H1 (cell line): ENCODE measurements around the gene SLC39A10. TPM values are rescaled to one million over a fixed set of nuclear protein-coding genes. Genes with fewer than 3 reads are reported as not detected.

ENCODE experiments used
- CTCF ChIA-PET: fragments of 300-600 bp; sonication (Branson Sonifier 250); formaldehyde crosslinking; loops from one replicate; lab custom pipeline; 2021; ENCODE audit not compliant: partially characterized antibody; lab: Charles Lee
- POLR2A ChIA-PET: fragments of 300-600 bp; sonication (Branson Sonifier 250); formaldehyde crosslinking; loops from one replicate; lab custom pipeline; 2021; ENCODE audit warnings: inconsistent platforms; ENCODE audit not compliant: partially characterized antibody; lab: Charles Lee
- DNase-seq, 2 experiments: peaks; one replicate each; pipeline versions ENCODE4 v3.0.0 to v3.0.0-alpha.2; 2010 to 2022; ENCODE audit warnings: low spot score in 2 of 2, low read depth in 1 of 2, mixed read lengths in 1 of 2
- FAIRE-seq: peaks from 2 replicates; lab custom pipeline; 2011; peaks lifted over from hg19 to GRCh38; lab: Jason Lieb, UNC
- H2AFZ ChIP-seq: 2 replicates; pipeline ENCODE4 v1.8.1; 2012; ENCODE audit warnings: low read length, inconsistent platforms
- H2AK5ac ChIP-seq: 2 replicates; pipeline ENCODE4 v1.6.1; 2013; ENCODE audit warnings: low read depth, low read length
- H2BK120ac ChIP-seq: replicated peaks from 2 replicates; pipeline ENCODE3; 2013; ENCODE audit warnings: low read depth, low read length, inconsistent platforms
- H2BK12ac ChIP-seq: 2 replicates; pipeline ENCODE4 v1.6.1; 2013; ENCODE audit warnings: low read depth, low read length
- H2BK15ac ChIP-seq: 2 replicates; pipeline ENCODE4 v1.6.1; 2013; ENCODE audit warnings: low read length
- H2BK20ac ChIP-seq: 2 replicates; pipeline ENCODE4 v1.6.1; 2013; ENCODE audit warnings: low read length
- H2BK5ac ChIP-seq: 2 replicates; pipeline ENCODE4 v1.6.1; 2013; ENCODE audit warnings: low read depth, low read length
- H3K14ac ChIP-seq: 2 replicates; pipeline ENCODE4 v1.6.1; 2013; ENCODE audit warnings: inconsistent platforms; ENCODE audit not compliant: insufficient read length
- H3K18ac ChIP-seq: 2 replicates; pipeline ENCODE4 v1.6.1; 2013; ENCODE audit warnings: low read length; ENCODE audit errors: extremely low read depth
- H3K23ac ChIP-seq: 2 replicates; pipeline ENCODE4 v1.6.1; 2013; ENCODE audit warnings: inconsistent platforms; ENCODE audit not compliant: insufficient read length
- H3K23me2 ChIP-seq: 2 replicates; pipeline ENCODE4 v1.6.1; 2013; ENCODE audit warnings: low read depth, low read length
- H3K27ac ChIP-seq: 2 replicates; pipeline ENCODE4 v1.6.1; 2011; ENCODE audit warnings: low read depth, low read length, inconsistent platforms
- H3K27me3 ChIP-seq, 4 experiments: replicated peaks in 1 of 4; 1 replicate in 1 of 4; 2 replicates in 3 of 4; pipeline versions ENCODE4 v1.6.1 to v1.8.1; 2011 to 2013; ENCODE audit warnings: low read length in 3 of 4, mild to moderate bottlenecking in 3 of 4, inconsistent platforms in 2 of 4, mixed read lengths in 2 of 4, moderate library complexity in 1 of 4; ENCODE audit not compliant: control insufficient read depth in 3 of 4, insufficient read depth in 3 of 4; ENCODE audit errors: extremely low read depth in 1 of 4
- H3K36me3 ChIP-seq, 4 experiments: 2 replicates each; pipeline versions ENCODE4 v1.6.1 to v1.8.1; 2011 to 2013; ENCODE audit warnings: mild to moderate bottlenecking in 4 of 4, low read length in 3 of 4, moderate library complexity in 2 of 4, control low read depth in 1 of 4, inconsistent platforms in 1 of 4; ENCODE audit not compliant: insufficient read depth in 4 of 4, control insufficient read depth in 2 of 4
- H3K4ac ChIP-seq: replicated peaks from 2 replicates; pipeline ENCODE3; 2013; ENCODE audit warnings: low read length, low read depth, mixed read lengths, inconsistent platforms; ENCODE audit not compliant: insufficient read length
- H3K4me1 ChIP-seq, 4 experiments: replicated peaks in 1 of 4; 1 replicate in 1 of 4; 2 replicates in 3 of 4; pipeline versions ENCODE4 v1.6.1 to v1.8.1; 2011 to 2013; ENCODE audit warnings: low read length in 3 of 4, inconsistent platforms in 2 of 4, mixed read lengths in 1 of 4; ENCODE audit not compliant: insufficient read depth in 4 of 4, control insufficient read depth in 3 of 4
- H3K4me2 ChIP-seq, 2 experiments: 2 replicates each; pipeline versions ENCODE4 v1.6.1 to v1.8.1; 2011 to 2013; ENCODE audit warnings: low read depth in 2 of 2, low read length in 2 of 2, control low read depth in 1 of 2, inconsistent platforms in 1 of 2, mild to moderate bottlenecking in 1 of 2; ENCODE audit not compliant: insufficient read depth in 1 of 2
- H3K4me3 ChIP-seq, 4 experiments: fragments of 200-600, 300-600 bp in 1 of 4; sonication (generic), shearing (Covaris generic), sonication (Bioruptor Twin) in 1 of 4; 2 replicates each; pipeline versions ENCODE4 v1.5.1 to v1.8.1; 2011 to 2016; ENCODE audit warnings: low read length in 4 of 4, low read depth in 3 of 4, control low read depth in 2 of 4, inconsistent platforms in 2 of 4, mild to moderate bottlenecking in 2 of 4, mixed read lengths in 1 of 4, moderate library complexity in 1 of 4; ENCODE audit not compliant: insufficient read depth in 2 of 4; ENCODE audit errors: extremely low read depth in 1 of 4
- H3K56ac ChIP-seq: replicated peaks from 2 replicates; pipeline ENCODE3; 2013; ENCODE audit warnings: low read depth, mild to moderate bottlenecking, mixed read lengths, low read length, inconsistent platforms; ENCODE audit not compliant: insufficient read length
- H3K79me1 ChIP-seq: 2 replicates; pipeline ENCODE4 v1.6.1; 2013; ENCODE audit warnings: low read depth, low read length, control low read depth
- H3K79me2 ChIP-seq, 2 experiments: 2 replicates each; pipeline versions ENCODE4 v1.6.1 to v1.8.1; 2012 to 2013; ENCODE audit warnings: low read length in 2 of 2, mild to moderate bottlenecking in 2 of 2, inconsistent platforms in 1 of 2; ENCODE audit not compliant: insufficient read depth in 2 of 2, control insufficient read depth in 1 of 2
- H3K9ac ChIP-seq, 4 experiments: replicated peaks in 1 of 4; 1 replicate in 1 of 4; 2 replicates in 3 of 4; pipeline versions ENCODE4 v1.6.1 to v1.8.1; 2011 to 2013; ENCODE audit warnings: low read depth in 3 of 4, low read length in 3 of 4, control low read depth in 2 of 4, mild to moderate bottlenecking in 2 of 4, moderate library complexity in 2 of 4, inconsistent platforms in 1 of 4; ENCODE audit errors: extremely low read depth in 1 of 4
- H3K9me3 ChIP-seq, 2 experiments: 2 replicates each; pipeline versions ENCODE4 v1.6.1 to v1.8.1; 2012 to 2013; ENCODE audit warnings: mild to moderate bottlenecking in 2 of 2, moderate library complexity in 2 of 2, control low read depth in 1 of 2, inconsistent platforms in 1 of 2, low read depth in 1 of 2, low read length in 1 of 2, mixed read lengths in 1 of 2; ENCODE audit not compliant: insufficient read depth in 2 of 2
- H4K20me1 ChIP-seq, 2 experiments: replicated peaks in 1 of 2; 2 replicates each; pipeline versions ENCODE3 to v1.8.1; 2011 to 2013; ENCODE audit warnings: inconsistent platforms in 2 of 2, low read length in 2 of 2, mild to moderate bottlenecking in 1 of 2; ENCODE audit not compliant: insufficient read depth in 2 of 2, control insufficient read depth in 1 of 2
- H4K5ac ChIP-seq: 2 replicates; pipeline ENCODE4 v1.6.1; 2013; ENCODE audit warnings: low read length, low read depth, mixed read lengths, inconsistent platforms; ENCODE audit not compliant: insufficient read length
- H4K8ac ChIP-seq: 2 replicates; pipeline ENCODE4 v1.8.0; 2013; ENCODE audit warnings: mild to moderate bottlenecking, moderate library complexity, low read length, inconsistent platforms; ENCODE audit not compliant: insufficient read depth; ENCODE audit errors: extremely low read depth
- H4K91ac ChIP-seq: replicated peaks from 2 replicates; pipeline ENCODE3; 2013; ENCODE audit warnings: low read length, mixed read lengths, inconsistent platforms; ENCODE audit not compliant: insufficient read length
- TBP ChIP-seq: IDR thresholded peaks from 2 replicates; pipeline ENCODE4 v1.6.1; 2011; ENCODE audit warnings: low read depth, low read length, improper control_type of control experiment
- WGBS, 2 experiments: shearing (Covaris generic) in 1 of 2; methylation state at CpG; one replicate each; pipeline versions ENCODE4 v1.1.6 to v1.1.7; 2013 to 2015; ENCODE audit warnings: low lambda C conversion rate in 2 of 2, mixed read lengths in 2 of 2, inconsistent platforms in 1 of 2, low coverage in 1 of 2, missing lambda C conversion rate in 1 of 2; ENCODE audit not compliant: insufficient replicate concordance in 2 of 2, insufficient coverage in 1 of 2, insufficient read length in 1 of 2; ENCODE audit errors: extremely low coverage in 1 of 2, missing lambda C conversion rate in 1 of 2; 5-methylcytosine and 5-hydroxymethylcytosine counted together
- polyA plus RNA-seq, 7 experiments: library from polyadenylated mRNA; depleted of rRNA in 3 of 7; stranded (reverse) in 5 of 7; unstranded in 2 of 7; fragments of >200 nt in 5 of 7; fragments of 200-250 nt in 2 of 7; gene quantifications; 1 replicate in 5 of 7; 2 replicates in 1 of 7; 4 replicates in 1 of 7; pipeline versions ENCODE4 v1.2.1 to v1.2.3, GENCODE V29; 2011 to 2013; ENCODE audit warnings: missing spikeins in 2 of 7, mixed read lengths in 2 of 7
- total RNA-seq: library from RNA; stranded (reverse); fragmentation: NEBNext Ultra II Directional; extraction: Animal tissue kit (Norgen Biotek cat#: 25700); gene quantifications from 2 replicates; pipeline ENCODE4 v1.2.1, GENCODE V29; 2021

SLC39A10 gene
- total and polyA plus RNA-seq, 2 of the 8 experiments (the other 6 are each of a cell fraction or from before 2014, with no cell fraction given): 68.1 to 234 TPM

GRCh38 chr2:195709901-195710806 lies 53.1 kb downstream of the SLC39A10 start:
- no peak overlapping the region for H3K27ac ChIP-seq
- no peak overlapping the region for H2BK120ac ChIP-seq
- no peak overlapping the region for H2BK5ac ChIP-seq
- H3K4me1 ChIP-seq: no peaks in the 10 kb centered on the region
- H4K5ac ChIP-seq: no peak overlapping the region
- H3K79me1 ChIP-seq: no peaks in the 10 kb centered on the region
- peaks cover 0 to 18% of the 10 kb centered on the region in 2 experiments; a peak in 2 of 4 replicates for H3K79me2 ChIP-seq
- H4K91ac ChIP-seq: no peak overlapping the region
- no peak overlapping the region for H2AFZ ChIP-seq
- no peak overlapping the region for H3K14ac ChIP-seq
- no peaks in the 10 kb centered on the region for H3K9me3 ChIP-seq
- H4K20me1 ChIP-seq: peaks cover 1 to 2% of the 10 kb centered on the region in 2 experiments
- DNase-seq: no peak
- no peak for FAIRE-seq
- H3K4me2 ChIP-seq: no peak overlapping the region
- no peak overlapping the region for H2BK12ac ChIP-seq
- H2BK15ac ChIP-seq: no peak overlapping the region
- H3K4ac ChIP-seq: no peak overlapping the region
- H3K23ac ChIP-seq: no peak overlapping the region
- no peak for TF ChIP-seq TBP
- H2BK20ac ChIP-seq: no peak overlapping the region
- CTCF ChIA-PET: interaction anchor here (1.3 to 1.6 kb wide), 2 partner anchors 50 to 358 kb away, joined by 3 to 4 read pairs; partner anchors contain the start of gene DNAH7
- H3K27me3 ChIP-seq: no peaks in the 10 kb centered on the region
- 97% methylated on average over 2 of the region's 2 CpGs; no CpG with 5 or more reads in 1 of the 2 experiments for WGBS, 2 experiments
- no peak overlapping the region for H3K56ac ChIP-seq
- H3K23me2 ChIP-seq: no peaks in the 10 kb centered on the region
- H3K4me3 ChIP-seq: no peak overlapping the region
- no peak overlapping the region for H4K8ac ChIP-seq
- H3K36me3 ChIP-seq: peaks cover 4 to 41% (median 9%) of the 10 kb centered on the region in 4 experiments; a peak in 7 of 8 replicates
- no peak overlapping the region for H3K18ac ChIP-seq
- POLR2A ChIA-PET: no interaction called here
- H2AK5ac ChIP-seq: no peak overlapping the region
- no peak overlapping the region for H3K9ac ChIP-seq
